GM18873 (cell line): ENCODE data around the gene LIN28A.

ENCODE experiments used
- ATAC-seq: cut with Tn5 transposase; IDR thresholded peaks from one replicate; pipeline ENCODE4 v1.9.1; 2021; ENCODE audit warnings: mild to moderate bottlenecking, moderate library complexity, moderate number of reproducible peaks; ENCODE audit not compliant: unreplicated experiment, low FRiP score

The LIN28A gene

GRCh38 chr1:26477446-26478152, 67.0 kb downstream of the LIN28A start:
- ATAC-seq, result no peak

GRCh38 chr1:26478159-26478558, 67.5 kb downstream of the LIN28A start:
- ATAC-seq, result no peak

GRCh38 chr1:26478988-26479387, 68.4 kb downstream of the LIN28A start:
- no peak for ATAC-seq
